Activated naive CD8-positive, alpha-beta T cell treated with anti-CD3 and anti-CD28 coated beads, Interleukin-2, amount 50 U/mL, for 24 hours (primary cell): ENCODE measurements around the gene CTSD.

Experiments
- ATAC-seq: fragments of 150-1000 bp; cut with Tn5 transposase; one replicate; pipeline ENCODE4 v1.10.0; 2021
- DNase-seq: peaks from one replicate; pipeline ENCODE4 v3.0.0; 2021
- H3K27ac Mint-ChIP-seq: one replicate; pipeline ENCODE4 v1.8.0; 2021; ENCODE audit warnings: mild to moderate bottlenecking, mixed read lengths
- H3K27me3 Mint-ChIP-seq: one replicate; pipeline ENCODE4 v1.8.0; 2021; ENCODE audit warnings: mixed read lengths
- H3K36me3 Mint-ChIP-seq: one replicate; pipeline ENCODE4 v1.8.0; 2021; ENCODE audit warnings: low read depth, mixed read lengths
- H3K4me1 Mint-ChIP-seq: one replicate; pipeline ENCODE4 v1.8.0; 2021; ENCODE audit warnings: mixed read lengths
- H3K4me3 Mint-ChIP-seq: one replicate; pipeline ENCODE4 v1.8.0; 2021; ENCODE audit warnings: mild to moderate bottlenecking, moderate library complexity, mixed read lengths
- H3K9me3 Mint-ChIP-seq: one replicate; pipeline ENCODE4 v1.8.0; 2021; ENCODE audit warnings: mixed read lengths

The CTSD gene

GRCh38 chr11:1741741-1742140 is 22.0 kb downstream of the CTSD start:
- no peak overlapping the region for H3K4me3 Mint-ChIP-seq
- no peaks in the 10 kb centered on the region for H3K4me1 Mint-ChIP-seq
- ATAC-seq (no peak), DNase-seq (no peak)
- H3K27ac Mint-ChIP-seq: no peak overlapping the region
- peaks cover 13% of the 10 kb centered on the region for H3K9me3 Mint-ChIP-seq
- peaks cover 8% of the 10 kb centered on the region for H3K27me3 Mint-ChIP-seq
- peaks cover 3% of the 10 kb centered on the region for H3K36me3 Mint-ChIP-seq

- Mint-ChIP-seq H3K27ac (no peak overlapping the region), H3K36me3 (peaks cover 5% of the 10 kb centered on the region), H3K4me3 (no peak overlapping the region), H3K9me3 (peaks cover 17% of the 10 kb centered on the region), H3K4me1 (no peaks in the 10 kb centered on the region), H3K27me3 (peaks cover 11% of the 10 kb centered on the region)
- DNase-seq (no peak), ATAC-seq (no peak)
These were observed 22.8 kb downstream of the CTSD start for GRCh38 chr11:1740786-1741530.

GRCh38 chr11:1739576-1739975 is 24.2 kb downstream of the CTSD start:
- DNase-seq (no peak), ATAC-seq (no peak)
- no peak overlapping the region for H3K4me3 Mint-ChIP-seq
- H3K27me3 Mint-ChIP-seq: peaks cover 11% of the 10 kb centered on the region
- no peak overlapping the region for H3K27ac Mint-ChIP-seq
- peaks cover 5% of the 10 kb centered on the region for H3K36me3 Mint-ChIP-seq
- peaks cover 23% of the 10 kb centered on the region for H3K9me3 Mint-ChIP-seq
- no peaks in the 10 kb centered on the region for H3K4me1 Mint-ChIP-seq

- DNase-seq (no peak), ATAC-seq (no peak)
- Mint-ChIP-seq H3K27me3 (peaks cover 14% of the 10 kb centered on the region), H3K4me3 (no peak overlapping the region), H3K9me3 (peaks cover 23% of the 10 kb centered on the region), H3K4me1 (peaks cover 11% of the 10 kb centered on the region), H3K27ac (no peak overlapping the region), H3K36me3 (peaks cover 5% of the 10 kb centered on the region)
These were observed 25.3 kb downstream of the CTSD start for GRCh38 chr11:1738380-1738779.

- ATAC-seq (no peak), DNase-seq (no peak)
- peaks cover 5% of the 10 kb centered on the region for H3K36me3 Mint-ChIP-seq
- peaks cover 12% of the 10 kb centered on the region for H3K4me1 Mint-ChIP-seq
- H3K9me3 Mint-ChIP-seq: peaks cover 23% of the 10 kb centered on the region
- H3K4me3 Mint-ChIP-seq: no peak overlapping the region
- H3K27ac Mint-ChIP-seq: no peak overlapping the region
- H3K27me3 Mint-ChIP-seq: peaks cover 14% of the 10 kb centered on the region
These were observed 26.5 kb downstream of the CTSD start for GRCh38 chr11:1737080-1737757.

- H3K27me3 Mint-ChIP-seq: peaks cover 17% of the 10 kb centered on the region
- peaks cover 5% of the 10 kb centered on the region for H3K36me3 Mint-ChIP-seq
- H3K4me1 Mint-ChIP-seq: peaks cover 14% of the 10 kb centered on the region
- DNase-seq: no peak
- ATAC-seq: no peak
- H3K4me3 Mint-ChIP-seq: no peak overlapping the region
- H3K27ac Mint-ChIP-seq: no peak overlapping the region
- H3K9me3 Mint-ChIP-seq: peaks cover 24% of the 10 kb centered on the region
These were observed 27.2 kb downstream of the CTSD start for GRCh38 chr11:1736447-1736992.

- H3K9me3 Mint-ChIP-seq: peaks cover 29% of the 10 kb centered on the region
- H3K27me3 Mint-ChIP-seq: peaks cover 20% of the 10 kb centered on the region
- peaks cover 20% of the 10 kb centered on the region for H3K4me1 Mint-ChIP-seq
- no peak overlapping the region for H3K4me3 Mint-ChIP-seq
- no peak for DNase-seq
- H3K27ac Mint-ChIP-seq: no peak overlapping the region
- no peak for ATAC-seq
- peaks cover 5% of the 10 kb centered on the region for H3K36me3 Mint-ChIP-seq
These were observed 28.5 kb downstream of the CTSD start for GRCh38 chr11:1735271-1735670.

GRCh38 chr11:1734641-1735081 is 29.1 kb downstream of the CTSD start:
- no peak for DNase-seq
- H3K4me3 Mint-ChIP-seq: no peak overlapping the region

GRCh38 chr11:1733716-1734640 is 29.7 kb downstream of the CTSD start:
- Mint-ChIP-seq H3K4me3 (no peak overlapping the region), H3K36me3 (peaks cover 5% of the 10 kb centered on the region), H3K9me3 (peaks cover 29% of the 10 kb centered on the region), H3K27me3 (peaks cover 17% of the 10 kb centered on the region), H3K27ac (no peak overlapping the region), H3K4me1 (peaks cover 33% of the 10 kb centered on the region)
- no peak for DNase-seq
- no peak for ATAC-seq

More at GRCh38 chr11:1734641-1735081, 29.1 kb downstream of the CTSD start:
- Mint-ChIP-seq H3K4me1 (peaks cover 26% of the 10 kb centered on the region), H3K36me3 (peaks cover 5% of the 10 kb centered on the region), H3K9me3 (peaks cover 29% of the 10 kb centered on the region), H3K27ac (no peak overlapping the region), H3K27me3 (peaks cover 20% of the 10 kb centered on the region)
- ATAC-seq: no peak

GRCh38 chr11:1733009-1733715 is 30.6 kb downstream of the CTSD start:
- no peak for ATAC-seq
- H3K4me3 Mint-ChIP-seq: no peak overlapping the region
- DNase-seq: no peak
- H3K36me3 Mint-ChIP-seq: peaks cover 5% of the 10 kb centered on the region
- peaks cover 41% of the 10 kb centered on the region for H3K4me1 Mint-ChIP-seq
- no peak overlapping the region for H3K27ac Mint-ChIP-seq
- H3K27me3 Mint-ChIP-seq: peaks cover 18% of the 10 kb centered on the region
- peaks cover 29% of the 10 kb centered on the region for H3K9me3 Mint-ChIP-seq

GRCh38 chr11:1732418-1733008 is 31.2 kb downstream of the CTSD start:
- DNase-seq: no peak
- peaks cover 25% of the 10 kb centered on the region for H3K9me3 Mint-ChIP-seq
- no peak for ATAC-seq
- peaks cover 18% of the 10 kb centered on the region for H3K27me3 Mint-ChIP-seq
- peaks cover 47% of the 10 kb centered on the region for H3K4me1 Mint-ChIP-seq
- H3K4me3 Mint-ChIP-seq: no peak overlapping the region
- H3K36me3 Mint-ChIP-seq: peaks cover 5% of the 10 kb centered on the region
- H3K27ac Mint-ChIP-seq: no peak overlapping the region

GRCh38 chr11:1731451-1732059 is 32.2 kb downstream of the CTSD start:
- H3K27ac Mint-ChIP-seq: no peak overlapping the region
- peaks cover 18% of the 10 kb centered on the region for H3K27me3 Mint-ChIP-seq
- H3K4me1 Mint-ChIP-seq: peaks cover 56% of the 10 kb centered on the region
- H3K9me3 Mint-ChIP-seq: peaks cover 18% of the 10 kb centered on the region
- ATAC-seq (no peak), DNase-seq (no peak)
- no peak overlapping the region for H3K4me3 Mint-ChIP-seq
- peaks cover 4% of the 10 kb centered on the region for H3K36me3 Mint-ChIP-seq

- peaks cover 15% of the 10 kb centered on the region for H3K27me3 Mint-ChIP-seq
- no peaks in the 10 kb centered on the region for H3K36me3 Mint-ChIP-seq
- ATAC-seq: no peak
- H3K27ac Mint-ChIP-seq: peak overlapping the region; percentile 88
- peaks cover 62% of the 10 kb centered on the region for H3K4me1 Mint-ChIP-seq
- no peak for DNase-seq
- H3K9me3 Mint-ChIP-seq: peaks cover 5% of the 10 kb centered on the region
- peak overlapping the region; percentile 42 for H3K4me3 Mint-ChIP-seq
These were observed 33.6 kb downstream of the CTSD start for GRCh38 chr11:1730059-1730629.
